ENCODE measurements around the gene HSPB1.
"Not testable (repeated sequence)": the region's sequence is repeated elsewhere in the genome, so short reads cannot be mapped to it uniquely, and the experiment has no call there.

Gene HSPB1

GRCh38 chr7:76309341-76310101 is 7.0 kb downstream of the HSPB1 start:
- not testable (repeated sequence) for DNase-seq

GRCh38 chr7:76310102-76310957 is 7.9 kb downstream of the HSPB1 start:
- no peak for DNase-seq

- not testable (repeated sequence) for DNase-seq
These were observed 9.4 kb downstream of the HSPB1 start for GRCh38 chr7:76311838-76312237.

GRCh38 chr7:76314042-76314721 is 11.7 kb downstream of the HSPB1 start:
- DNase-seq, result peak; percentile 93

GRCh38 chr7:76314740-76315139 is 12.3 kb downstream of the HSPB1 start:
- DNase-seq, result not testable (repeated sequence)

- DNase-seq, result no peak
These were observed 12.9 kb downstream of the HSPB1 start for GRCh38 chr7:76315364-76315763.

GRCh38 chr7:76316984-76317781 is 14.7 kb downstream of the HSPB1 start:
- no peak for DNase-seq

GRCh38 chr7:76317782-76318487 is 15.5 kb downstream of the HSPB1 start:
- DNase-seq, result peak; percentile 94

GRCh38 chr7:76318488-76319353 is 16.2 kb downstream of the HSPB1 start:
- peak; percentile 46 for DNase-seq

- no peak for DNase-seq
These were observed 22.6 kb downstream of the HSPB1 start for GRCh38 chr7:76325092-76325491.

- DNase-seq, result no peak
These were observed 23.3 kb downstream of the HSPB1 start for GRCh38 chr7:76325811-76326210.

GRCh38 chr7:76326646-76327233 is 24.3 kb downstream of the HSPB1 start:
- no peak for DNase-seq

GRCh38 chr7:76327610-76328009 is 25.1 kb downstream of the HSPB1 start:
- no peak for DNase-seq

GRCh38 chr7:76328389-76328788 is 25.9 kb downstream of the HSPB1 start:
- no peak for DNase-seq

- no peak for DNase-seq
These were observed 27.0 kb downstream of the HSPB1 start for GRCh38 chr7:76329479-76329878.

- no peak for DNase-seq
These were observed 27.8 kb downstream of the HSPB1 start for GRCh38 chr7:76330261-76330660.

- no peak for DNase-seq
These were observed 28.2 kb downstream of the HSPB1 start for GRCh38 chr7:76330673-76331072.

- no peak for DNase-seq
These were observed 29.6 kb downstream of the HSPB1 start for GRCh38 chr7:76332078-76332477.

- no peak for DNase-seq
These were observed 31.1 kb downstream of the HSPB1 start for GRCh38 chr7:76333511-76334101.

GRCh38 chr7:76334320-76334967 is 32.0 kb downstream of the HSPB1 start:
- no peak for DNase-seq

Data from NCI-H526 treated with DMSO at 0.1 percent for 48 hours (cell line).